Colonic mucosa (tissue), 4 donors: ENCODE data around the gene AFF3. TPM values are rescaled to one million over a fixed set of nuclear protein-coding genes. Genes with fewer than 3 reads are reported as not detected.

Source experiments
- DNase-seq: peaks from one replicate; pipeline ENCODE4 v3.0.0-alpha.2; 2020
- H3K27ac ChIP-seq: fragments of 200-600 bp; one replicate; pipeline ENCODE4 v1.8.0; 2021
- H3K27me3 ChIP-seq: fragments of 200-600 bp; one replicate; pipeline ENCODE4 v1.8.0; 2021
- H3K36me3 ChIP-seq: fragments of 200-600 bp; one replicate; pipeline ENCODE4 v1.8.0; 2021
- H3K4me1 ChIP-seq: fragments of 200-600 bp; one replicate; pipeline ENCODE4 v1.8.0; 2021; ENCODE audit warnings: mild to moderate bottlenecking
- H3K4me3 ChIP-seq: fragments of 200-600 bp; one replicate; pipeline ENCODE4 v1.8.0; 2021
- H3K9ac ChIP-seq, 2 donors: one replicate each; pipeline ENCODE4 v1.7.0; 2013; ENCODE audit warnings: control low read depth in 2 of 2, low read depth in 2 of 2, low read length in 2 of 2
- H3K9me3 ChIP-seq: fragments of 200-600 bp; one replicate; pipeline ENCODE4 v1.8.0; 2021
- CTCF ChIP-seq: fragments of 200-600 bp; IDR thresholded peaks from one replicate; pipeline ENCODE4 v1.8.0; 2022; ENCODE audit warnings: antibody characterized with exemption, mild to moderate bottlenecking
- intact Hi-C: fragments of 100-400 bp; cut with DNase I; formaldehyde crosslinking; loops from one replicate; pipeline ENCODE4 v1.14.1; 2022
- total RNA-seq, 2 donors: library from RNA; stranded (reverse); fragmentation: NEBNext Ultra II Directional in 1 of 2; extraction: Animal tissue kit (Norgen Biotek cat#: 25700) in 1 of 2; gene quantifications; one replicate each; pipeline ENCODE4 v1.2.1, GENCODE V29; 2021
- donor health status: healthy.
- donor health status: DM: no; HTN: no; CAD: no.
- donor health status: DM: no; HTN: no; CAD: no.

The AFF3 gene
- total RNA-seq, 2 donors from 2014 or later = 0.86 to 2.6 TPM

DNA sequence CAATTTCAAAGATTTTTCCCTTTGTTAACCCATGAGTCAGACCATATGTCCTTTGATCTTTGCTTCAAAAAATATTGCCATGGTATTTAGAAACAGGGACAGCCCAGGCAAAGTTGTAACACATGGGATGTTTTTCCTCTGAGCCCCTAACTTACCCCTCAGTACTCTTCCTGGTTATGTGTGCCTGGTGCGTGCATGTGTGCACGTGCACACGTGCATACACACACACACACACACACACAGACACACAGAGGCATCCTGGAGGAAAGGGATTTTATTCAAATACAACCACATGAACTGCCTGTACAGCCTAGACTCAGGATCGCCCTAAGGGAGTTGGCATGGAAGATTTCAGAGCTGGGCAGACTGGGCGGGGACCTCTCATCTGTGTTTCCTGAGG, 5.1 kb downstream of the AFF3 start:
- Histone ChIP-seq H3K9ac (no peak overlapping the region), H3K9me3 (no peaks in the 10 kb centered on the region), H3K36me3 (no peaks in the 10 kb centered on the region), H3K4me1 (no peaks in the 10 kb centered on the region), H3K4me3 (no peak overlapping the region), H3K27me3 (no peaks in the 10 kb centered on the region), H3K27ac (no peak overlapping the region)
- no peak for TF ChIP-seq CTCF
- intact Hi-C loops = no loop called here
- DNase-seq = no peak

GRCh38 chr2:100136310-100136709, 6.1 kb downstream of the AFF3 start:
- H3K4me1 ChIP-seq = no peaks in the 10 kb centered on the region
- no peak for DNase-seq
- TF ChIP-seq CTCF = no peak
- H3K36me3 ChIP-seq = no peaks in the 10 kb centered on the region
- H3K9ac ChIP-seq = no peak overlapping the region
- intact Hi-C loops = no loop called here
- H3K27me3 ChIP-seq = no peaks in the 10 kb centered on the region
- H3K4me3 ChIP-seq = no peak overlapping the region
- H3K27ac ChIP-seq = no peak overlapping the region
- no peaks in the 10 kb centered on the region for H3K9me3 ChIP-seq

DNA sequence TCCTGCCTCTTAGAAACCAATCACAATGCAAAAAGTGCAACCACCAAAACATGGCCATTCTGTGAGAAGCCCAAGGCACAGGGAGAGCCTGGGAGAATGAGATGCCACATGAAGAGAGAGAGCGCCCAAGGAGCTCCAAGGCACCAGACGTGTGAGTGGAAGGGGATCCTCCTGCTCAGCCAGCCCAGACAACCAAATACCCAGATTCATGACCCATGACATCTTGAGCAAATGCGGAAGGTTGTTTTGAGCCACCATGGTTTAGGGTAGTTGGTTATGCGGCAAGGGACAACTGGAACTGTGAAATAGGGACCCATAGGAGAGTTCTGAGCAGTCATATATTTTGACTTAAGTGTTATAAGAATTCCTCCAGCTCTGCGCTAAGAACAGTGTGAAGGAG, 7.0 kb downstream of the AFF3 start:
- intact Hi-C loops = no loop called here
- Histone ChIP-seq H3K27ac (no peak overlapping the region), H3K4me1 (no peaks in the 10 kb centered on the region), H3K36me3 (no peaks in the 10 kb centered on the region), H3K4me3 (no peak overlapping the region), H3K27me3 (no peaks in the 10 kb centered on the region), H3K9me3 (no peaks in the 10 kb centered on the region), H3K9ac (no peak overlapping the region)
- no peak for TF ChIP-seq CTCF
- DNase-seq = no peak

GRCh38 chr2:100130595-100131391, 11.6 kb downstream of the AFF3 start:
- no peak for DNase-seq
- Histone ChIP-seq H3K4me1 (no peaks in the 10 kb centered on the region), H3K36me3 (no peaks in the 10 kb centered on the region), H3K27me3 (no peaks in the 10 kb centered on the region), H3K9ac (no peak overlapping the region), H3K9me3 (no peaks in the 10 kb centered on the region), H3K4me3 (no peak overlapping the region), H3K27ac (no peak overlapping the region)
- intact Hi-C loops = no loop called here
- TF ChIP-seq CTCF = no peak

- Histone ChIP-seq H3K9ac (no peak overlapping the region), H3K36me3 (no peaks in the 10 kb centered on the region), H3K27ac (no peak overlapping the region), H3K27me3 (no peaks in the 10 kb centered on the region), H3K4me3 (no peak overlapping the region), H3K4me1 (no peaks in the 10 kb centered on the region), H3K9me3 (no peaks in the 10 kb centered on the region)
- intact Hi-C loops = no loop called here
- no peak for TF ChIP-seq CTCF
- DNase-seq = no peak
These were observed 15.4 kb downstream of the AFF3 start for GRCh38 chr2:100126897-100127401.
